OCI-LY3 (cell line): ENCODE measurements around the gene COL8A2.

Source experiments
- H2AFZ ChIP-seq: fragments of 200-600, 300-600 bp; shearing (Covaris generic); 2 replicates; pipeline ENCODE4 v1.6.0; 2014; ENCODE audit warnings: antibody characterized with exemption, low read depth, low read length
- H3K27ac ChIP-seq: fragments of 200-600, 300-600 bp; sonication (generic); 2 replicates; pipeline ENCODE4 v1.5.1; 2014; ENCODE audit warnings: mild to moderate bottlenecking, low read length, moderate library complexity, mixed read lengths
- H3K27me3 ChIP-seq: fragments of 200-600, 300-600 bp; sonication (generic); 2 replicates; pipeline ENCODE4 v1.6.1; 2014; ENCODE audit warnings: low read depth, low read length, mixed read lengths
- H3K36me3 ChIP-seq: fragments of 200-600, 300-600 bp; sonication (generic); replicated peaks from 2 replicates; pipeline ENCODE3; 2014; ENCODE audit warnings: low read depth, low read length, mixed read lengths
- H3K4me1 ChIP-seq: fragments of 300-600, 200-600 bp; sonication (generic); 2 replicates; pipeline ENCODE4 v1.6.1; 2014; ENCODE audit warnings: low read length, mixed read lengths
- H3K4me2 ChIP-seq: fragments of 200-600, 300-600 bp; sonication (generic); 2 replicates; pipeline ENCODE4 v1.6.1; 2014; ENCODE audit warnings: low read length, mixed read lengths
- H3K4me3 ChIP-seq: fragments of 300-600, 200-600 bp; sonication (generic); 2 replicates; pipeline ENCODE4 v1.5.1; 2014; ENCODE audit warnings: antibody characterized with exemption, mild to moderate bottlenecking, low read length, moderate library complexity
- H3K79me2 ChIP-seq: fragments of 300-600, 200-600 bp; shearing (Covaris generic); 2 replicates; pipeline ENCODE4 v1.6.1; 2014; ENCODE audit warnings: mild to moderate bottlenecking, low read length, mixed read lengths
- H3K9ac ChIP-seq: fragments of 300-600, 200-600 bp; shearing (Covaris generic); 2 replicates; pipeline ENCODE4 v1.6.0; 2014; ENCODE audit warnings: mild to moderate bottlenecking, low read length, moderate library complexity
- H3K9me3 ChIP-seq: fragments of 200-600, 300-600 bp; shearing (Covaris generic); 2 replicates; pipeline ENCODE4 v1.6.1; 2014; ENCODE audit warnings: low read length, mixed read lengths; ENCODE audit not compliant: insufficient read depth
- H4K20me1 ChIP-seq: fragments of 200-600, 300-600 bp; sonication (generic); 2 replicates; pipeline ENCODE4 v1.6.1; 2016; ENCODE audit warnings: low read length, mixed read lengths; ENCODE audit not compliant: insufficient read depth
- CTCF ChIP-seq: fragments of 200-600, 300-600 bp; sonication (generic); IDR thresholded peaks from 2 replicates; pipeline ENCODE4 v1.5.1; 2014; ENCODE audit warnings: antibody characterized with exemption, low read length, low read depth
- EZH2phosphoT487 ChIP-seq: fragments of 200-600 bp; shearing (Covaris generic); IDR thresholded peaks from 2 replicates; pipeline ENCODE4 v1.6.1; 2018; ENCODE audit warnings: antibody characterized with exemption, mixed run types, low read depth

The COL8A2 gene

GRCh38 chr1:36086529-36087232 lies 38.3 kb downstream of the COL8A2 start:
- no peaks in the 10 kb centered on the region for H3K4me1 ChIP-seq
- H2AFZ ChIP-seq = no peak overlapping the region
- no peaks in the 10 kb centered on the region for H4K20me1 ChIP-seq
- H3K27me3 ChIP-seq = no peaks in the 10 kb centered on the region
- H3K4me2 ChIP-seq = no peak overlapping the region
- H3K36me3 ChIP-seq = no peaks in the 10 kb centered on the region
- H3K27ac ChIP-seq = no peak overlapping the region
- TF ChIP-seq EZH2phosphoT487 (no peak), CTCF (no peak)
- H3K9ac ChIP-seq = no peak overlapping the region
- H3K79me2 ChIP-seq = peaks cover 16% of the 10 kb centered on the region
- no peak overlapping the region for H3K4me3 ChIP-seq
- H3K9me3 ChIP-seq = no peaks in the 10 kb centered on the region

GRCh38 chr1:36085686-36086526 lies 39.1 kb downstream of the COL8A2 start:
- Histone ChIP-seq H3K79me2 (peaks cover 16% of the 10 kb centered on the region), H2AFZ (no peak overlapping the region), H3K9me3 (no peaks in the 10 kb centered on the region), H3K4me3 (no peak overlapping the region), H3K4me1 (no peaks in the 10 kb centered on the region), H3K27me3 (no peaks in the 10 kb centered on the region), H3K27ac (no peak overlapping the region), H3K36me3 (no peaks in the 10 kb centered on the region), H3K9ac (no peak overlapping the region), H4K20me1 (no peaks in the 10 kb centered on the region), H3K4me2 (no peak overlapping the region)
- TF ChIP-seq CTCF (no peak), EZH2phosphoT487 (no peak)

GRCh38 chr1:36085126-36085525 lies 39.9 kb downstream of the COL8A2 start:
- Histone ChIP-seq H3K9ac (no peak overlapping the region), H3K79me2 (peaks cover 14% of the 10 kb centered on the region), H3K36me3 (no peaks in the 10 kb centered on the region), H3K4me1 (no peaks in the 10 kb centered on the region), H3K4me3 (no peak overlapping the region), H2AFZ (no peak overlapping the region), H3K4me2 (no peak overlapping the region), H3K27me3 (no peaks in the 10 kb centered on the region), H3K27ac (no peak overlapping the region), H4K20me1 (no peaks in the 10 kb centered on the region), H3K9me3 (no peaks in the 10 kb centered on the region)
- TF ChIP-seq CTCF (no peak), EZH2phosphoT487 (no peak)

GRCh38 chr1:36084497-36085115 lies 40.4 kb downstream of the COL8A2 start:
- Histone ChIP-seq H3K4me2 (no peak overlapping the region), H3K36me3 (no peaks in the 10 kb centered on the region), H4K20me1 (no peaks in the 10 kb centered on the region), H3K27ac (no peak overlapping the region), H3K27me3 (no peaks in the 10 kb centered on the region), H3K4me3 (no peak overlapping the region), H3K79me2 (peaks cover 9% of the 10 kb centered on the region), H3K4me1 (no peaks in the 10 kb centered on the region), H2AFZ (no peak overlapping the region), H3K9ac (no peak overlapping the region), H3K9me3 (no peaks in the 10 kb centered on the region)
- TF ChIP-seq CTCF (no peak), EZH2phosphoT487 (no peak)
